Endothelial cell of umbilical vein (primary cell): Measurements from ENCODE around the gene RANBP3L. TPM values are rescaled to one million over a fixed set of nuclear protein-coding genes. Genes with fewer than 3 reads are reported as not detected.

Experiments
- BruUV-seq: library from RNA; stranded (reverse); fragments of 400-500 nt; replicated peaks from 2 replicates; lab custom pipeline; 2021; lab: Mats Ljungman, UMichigan
- CTCF ChIA-PET: fragments of 300-600, 350-600 bp; sonication (Branson Sonifier 250); formaldehyde crosslinking; loops from one replicate; lab custom pipeline; 2021; ENCODE audit warnings: antibody characterized with exemption, inconsistent platforms; lab: Charles Lee
- POLR2A ChIA-PET: fragments of 300-600, 350-600 bp; sonication (Branson Sonifier 250); formaldehyde crosslinking; loops from one replicate; lab custom pipeline; 2021; ENCODE audit warnings: antibody characterized with exemption, inconsistent platforms; lab: Charles Lee
- DNase-seq: peaks from one replicate; pipeline ENCODE4 v3.0.0-alpha.2; 2011; ENCODE audit warnings: low read depth, low spot score
- FAIRE-seq: peaks from 2 replicates; lab custom pipeline; 2011; peaks lifted over from hg19 to GRCh38; lab: Jason Lieb, UNC
- H2AFZ ChIP-seq: 2 replicates; pipeline ENCODE4 v1.6.0; 2012; ENCODE audit warnings: low read depth, low read length, control low read depth, inconsistent platforms
- H3K27ac ChIP-seq: 2 replicates; pipeline ENCODE4 v1.5.1; 2011; ENCODE audit warnings: low read depth, mild to moderate bottlenecking, control low read depth, low read length, moderate library complexity; ENCODE audit not compliant: insufficient read depth
- H3K27me3 ChIP-seq, 2 experiments: 2 replicates each; pipeline versions ENCODE4 v1.6.0 to v1.6.1; 2011; ENCODE audit warnings: low read length in 2 of 2, mixed read lengths in 1 of 2; ENCODE audit not compliant: control insufficient read depth in 2 of 2, insufficient read depth in 2 of 2
- H3K36me3 ChIP-seq, 2 experiments: 2 replicates in 1 of 2; 3 replicates in 1 of 2; pipeline ENCODE4 v1.5.1; 2011; ENCODE audit warnings: low read length in 2 of 2, mild to moderate bottlenecking in 1 of 2, moderate library complexity in 1 of 2; ENCODE audit not compliant: control insufficient read depth in 2 of 2, insufficient read depth in 2 of 2; ENCODE audit errors: extremely low read depth in 1 of 2
- H3K4me1 ChIP-seq: 3 replicates; pipeline ENCODE4 v1.5.1; 2011; ENCODE audit warnings: mild to moderate bottlenecking, low read length; ENCODE audit not compliant: control insufficient read depth, insufficient read depth; ENCODE audit errors: extremely low read depth
- H3K4me2 ChIP-seq: 2 replicates; pipeline ENCODE4 v1.6.1; 2011; ENCODE audit warnings: low read length, control low read depth, mixed read lengths; ENCODE audit not compliant: insufficient read depth
- H3K4me3 ChIP-seq, 3 experiments: fragments of 200-600 bp in 1 of 3; sonication (generic), shearing (Covaris generic) in 1 of 3; replicated peaks in 1 of 3; 2 replicates each; pipeline ENCODE4 v1.5.1; 2011 to 2016; ENCODE audit warnings: control low read depth in 3 of 3, low read length in 3 of 3, mild to moderate bottlenecking in 2 of 3, inconsistent platforms in 1 of 3, low read depth in 1 of 3, moderate library complexity in 1 of 3; ENCODE audit not compliant: insufficient read depth in 1 of 3
- H3K79me2 ChIP-seq: 2 replicates; pipeline ENCODE4 v1.6.0; 2012; ENCODE audit warnings: low read length, inconsistent platforms; ENCODE audit not compliant: control insufficient read depth, insufficient read depth
- H3K9ac ChIP-seq: replicated peaks from 2 replicates; pipeline ENCODE3; 2011; ENCODE audit warnings: low read length, control low read depth; ENCODE audit not compliant: insufficient read depth; ENCODE audit errors: extremely low read depth
- H3K9me1 ChIP-seq: replicated peaks from 3 replicates; pipeline ENCODE4 v1.6.0; 2011; ENCODE audit warnings: mild to moderate bottlenecking, low read length; ENCODE audit not compliant: control insufficient read depth, insufficient read depth; ENCODE audit errors: extremely low read depth
- H3K9me3 ChIP-seq: replicated peaks from 2 replicates; pipeline ENCODE4 v1.5.1; 2012; ENCODE audit warnings: low read length, inconsistent platforms; ENCODE audit not compliant: control insufficient read depth, insufficient read depth
- H4K20me1 ChIP-seq: replicated peaks from 2 replicates; pipeline ENCODE3; 2011; ENCODE audit warnings: mild to moderate bottlenecking, low read length; ENCODE audit not compliant: control insufficient read depth, insufficient read depth; ENCODE audit errors: extremely low read depth
- EZH2 ChIP-seq: IDR thresholded peaks from 2 replicates; pipeline ENCODE4 v1.6.1; 2012; ENCODE audit warnings: borderline replicate concordance, low read depth, mild to moderate bottlenecking, moderate library complexity, low read length, inconsistent platforms; ENCODE audit not compliant: severe bottlenecking
- FOS ChIP-seq: IDR thresholded peaks from 2 replicates; pipeline ENCODE4 v1.6.1; 2011; ENCODE audit warnings: mild to moderate bottlenecking, low read length, moderate library complexity, borderline replicate concordance; ENCODE audit not compliant: insufficient read depth
- GATA2 ChIP-seq: IDR thresholded peaks from 2 replicates; pipeline ENCODE4 v1.7.0; 2011; ENCODE audit warnings: low read depth, mild to moderate bottlenecking, moderate library complexity, mixed read lengths, low read length; ENCODE audit not compliant: insufficient read length, insufficient read depth
- JUN ChIP-seq: IDR thresholded peaks from 2 replicates; pipeline ENCODE4 v1.6.1; 2011; ENCODE audit warnings: borderline replicate concordance, low read depth; ENCODE audit not compliant: insufficient read length, insufficient read depth
- MYC ChIP-seq: IDR thresholded peaks from one replicate; pipeline ENCODE4 v1.6.1; 2011; ENCODE audit warnings: mild to moderate bottlenecking, low read depth, low read length
- POLR2A ChIP-seq: IDR thresholded peaks from 2 replicates; pipeline ENCODE4 v1.6.1; 2012; ENCODE audit warnings: low read depth, mild to moderate bottlenecking, control low read depth, low read length
- POLR2AphosphoS5 ChIP-seq: IDR thresholded peaks from 2 replicates; pipeline ENCODE4 v1.6.1; 2012; ENCODE audit warnings: low read depth, mild to moderate bottlenecking, control low read depth, low read length, moderate library complexity; ENCODE audit not compliant: insufficient read depth
- dilution Hi-C: fragments of 300-500 bp; cut with MboI; formaldehyde crosslinking; loops from one replicate; pipeline ENCODE4 v1.15.0; 2019; ENCODE audit warnings: low sequenced_read_pairs; ENCODE audit not compliant: extremely low pct_ligation_motif_present
- intact Hi-C: fragments of 100-400 bp; cut with micrococcal nuclease; formaldehyde crosslinking; loops from one replicate; pipeline ENCODE4 v1.10.0; 2022
- polyA plus RNA-seq, 4 experiments: library from polyadenylated mRNA; depleted of rRNA in 3 of 4; stranded (reverse) in 3 of 4; unstranded in 1 of 4; fragments of >200 nt; gene quantifications; 2 replicates each; pipeline versions ENCODE4 v1.2.1 to v1.2.3, GENCODE V29; 2011 to 2012; ENCODE audit warnings: missing spikeins in 1 of 4
- total RNA-seq: library from RNA; stranded (reverse); gene quantifications from 2 replicates; pipeline ENCODE4 v1.2.3, GENCODE V29; 2021
- TF ChIP-seq, protein P1 (sequence below), 2 donors: IDR thresholded peaks; 1 replicate in 1 of 2; 2 replicates in 1 of 2; pipeline ENCODE4 v1.5.1; 2011; ENCODE audit warnings: low read length in 2 of 2, mild to moderate bottlenecking in 2 of 2, moderate library complexity in 2 of 2, control low read depth in 1 of 2, inconsistent platforms in 1 of 2, low read depth in 1 of 2; ENCODE audit not compliant: insufficient read depth in 1 of 2; ENCODE audit errors: extremely low read depth in 1 of 2
- TF ChIP-seq, protein P2 (sequence below): IDR thresholded peaks from 2 replicates; pipeline ENCODE4 v1.6.1; 2011; ENCODE audit not compliant: insufficient read depth, insufficient read length

The RANBP3L gene
- total and polyA plus RNA-seq, 2 donors (not counting 3 experiments of a cell fraction or from before 2014, with no cell fraction given): not detected

DNA sequence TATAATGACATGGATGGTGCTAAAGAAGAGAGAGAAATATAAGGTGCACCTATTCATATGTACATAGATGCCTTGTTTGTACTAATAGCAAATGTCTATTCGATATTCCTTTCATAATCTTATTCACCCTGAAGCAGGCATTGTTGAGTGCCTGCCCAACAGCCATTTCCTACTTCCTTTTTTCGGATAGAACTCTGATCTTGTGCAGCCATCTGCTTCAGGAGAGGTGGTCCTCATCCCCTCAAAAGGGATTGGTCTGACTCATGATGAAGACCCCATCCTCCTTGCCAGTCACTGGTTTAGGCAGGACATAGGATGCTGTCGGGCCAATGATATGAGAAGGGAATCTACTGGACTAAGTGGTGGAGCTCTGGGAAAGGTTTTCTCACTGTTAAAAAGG, 8.4 kb upstream of the RANBP3L start:
- POLR2A ChIA-PET: no interaction called here
- Histone ChIP-seq H3K27ac (no peak overlapping the region), H3K36me3 (no peaks in the 10 kb centered on the region), H3K27me3 (peaks cover 10 to 14% of the 10 kb centered on the region in 2 experiments), H3K79me2 (no peaks in the 10 kb centered on the region), H3K9me1 (no peaks in the 10 kb centered on the region), H4K20me1 (no peaks in the 10 kb centered on the region), H2AFZ (no peak overlapping the region), H3K4me2 (no peak overlapping the region), H3K9ac (no peak overlapping the region), H3K4me3 (no peak overlapping the region), H3K4me1 (no peaks in the 10 kb centered on the region), H3K9me3 (no peaks in the 10 kb centered on the region)
- FAIRE-seq (no peak), DNase-seq (no peak)
- no peak for TF ChIP-seq POLR2A
- TF ChIP-seq, protein P1, sequence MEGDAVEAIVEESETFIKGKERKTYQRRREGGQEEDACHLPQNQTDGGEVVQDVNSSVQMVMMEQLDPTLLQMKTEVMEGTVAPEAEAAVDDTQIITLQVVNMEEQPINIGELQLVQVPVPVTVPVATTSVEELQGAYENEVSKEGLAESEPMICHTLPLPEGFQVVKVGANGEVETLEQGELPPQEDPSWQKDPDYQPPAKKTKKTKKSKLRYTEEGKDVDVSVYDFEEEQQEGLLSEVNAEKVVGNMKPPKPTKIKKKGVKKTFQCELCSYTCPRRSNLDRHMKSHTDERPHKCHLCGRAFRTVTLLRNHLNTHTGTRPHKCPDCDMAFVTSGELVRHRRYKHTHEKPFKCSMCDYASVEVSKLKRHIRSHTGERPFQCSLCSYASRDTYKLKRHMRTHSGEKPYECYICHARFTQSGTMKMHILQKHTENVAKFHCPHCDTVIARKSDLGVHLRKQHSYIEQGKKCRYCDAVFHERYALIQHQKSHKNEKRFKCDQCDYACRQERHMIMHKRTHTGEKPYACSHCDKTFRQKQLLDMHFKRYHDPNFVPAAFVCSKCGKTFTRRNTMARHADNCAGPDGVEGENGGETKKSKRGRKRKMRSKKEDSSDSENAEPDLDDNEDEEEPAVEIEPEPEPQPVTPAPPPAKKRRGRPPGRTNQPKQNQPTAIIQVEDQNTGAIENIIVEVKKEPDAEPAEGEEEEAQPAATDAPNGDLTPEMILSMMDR (IDR thresholded peaks at IDR 0.05; ENCODE audit: extremely low read depth in 1 of 2, insufficient read depth in 1 of 2, low read depth in 1 of 2, low read length in 2 of 2): no peak
- TF ChIP-seq MYC: no peak
- no peak for TF ChIP-seq JUN
- TF ChIP-seq EZH2: no peak
- no peak for TF ChIP-seq FOS
- no peak for TF ChIP-seq GATA2
- TF ChIP-seq, protein P2, sequence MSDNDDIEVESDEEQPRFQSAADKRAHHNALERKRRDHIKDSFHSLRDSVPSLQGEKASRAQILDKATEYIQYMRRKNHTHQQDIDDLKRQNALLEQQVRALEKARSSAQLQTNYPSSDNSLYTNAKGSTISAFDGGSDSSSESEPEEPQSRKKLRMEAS: no peak
- no peak for TF ChIP-seq POLR2AphosphoS5
- CTCF ChIA-PET: no interaction called here
- intact Hi-C loops: no loop called here
- dilution Hi-C loops: no loop called here
- no TSS peak for BruUV-seq
